Mucosa of rectum (tissue), 2 donors: ENCODE results near the gene CTTNBP2.

Experiments used
- H3K27ac ChIP-seq, 2 donors: one replicate each; pipeline ENCODE4 v1.7.0; 2013; ENCODE audit warnings: inconsistent platforms in 2 of 2, low read depth in 2 of 2, low read length in 2 of 2
- H3K27me3 ChIP-seq, 2 donors: one replicate each; pipeline ENCODE4 v1.7.0; 2013; ENCODE audit warnings: low read length in 2 of 2; ENCODE audit not compliant: control insufficient read depth in 2 of 2, insufficient read depth in 2 of 2
- H3K36me3 ChIP-seq, 2 donors: one replicate each; pipeline ENCODE4 v1.7.0; 2013; ENCODE audit warnings: low read length in 2 of 2; ENCODE audit not compliant: control insufficient read depth in 2 of 2, insufficient read depth in 2 of 2
- H3K4me1 ChIP-seq, 2 donors: one replicate each; pipeline ENCODE4 v1.7.0; 2013; ENCODE audit warnings: low read length in 2 of 2, mild to moderate bottlenecking in 1 of 2; ENCODE audit not compliant: control insufficient read depth in 2 of 2, insufficient read depth in 2 of 2
- H3K4me3 ChIP-seq, 2 donors: one replicate each; pipeline ENCODE4 v1.7.0; 2013; ENCODE audit warnings: low read length in 2 of 2
- H3K9ac ChIP-seq, 2 donors: one replicate each; pipeline ENCODE4 v1.7.0; 2013; ENCODE audit warnings: low read length in 2 of 2, low read depth in 1 of 2, mild to moderate bottlenecking in 1 of 2
- H3K9me3 ChIP-seq, 2 donors: one replicate each; pipeline ENCODE4 v1.7.0; 2013; ENCODE audit warnings: low read length in 2 of 2; ENCODE audit not compliant: control insufficient read depth in 2 of 2
- donor health status: healthy.
- donor health status: Normal muscosa, but diverticular disease.

Gene CTTNBP2

GRCh38 chr7:117775801-117776200 is 97.4 kb downstream of the CTTNBP2 start:
- Histone ChIP-seq H3K27me3 (no peaks in the 10 kb centered on the region), H3K4me1 (no peaks in the 10 kb centered on the region), H3K4me3 (no peak overlapping the region), H3K9me3 (no peaks in the 10 kb centered on the region), H3K27ac (no peak overlapping the region), H3K36me3 (no peaks in the 10 kb centered on the region), H3K9ac (no peak overlapping the region)

DNA sequence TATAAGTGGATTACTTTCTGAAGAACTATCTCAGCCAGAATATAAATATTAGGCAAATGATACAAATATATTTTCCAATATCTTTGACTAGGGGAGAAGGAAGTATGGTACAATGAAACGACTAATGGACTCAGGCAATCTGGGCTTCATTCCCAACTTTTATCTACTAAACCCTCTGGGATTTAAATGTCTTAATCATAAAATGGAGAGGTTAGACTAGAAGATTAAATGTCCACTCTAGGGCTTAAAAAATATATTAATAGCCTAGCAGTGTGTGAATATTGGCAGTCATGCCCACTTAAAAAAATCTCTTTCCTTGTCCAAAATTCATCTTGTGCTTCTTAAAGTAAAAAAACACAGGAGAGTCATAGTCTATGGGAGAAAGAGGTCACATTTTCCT is 98.3 kb downstream of the CTTNBP2 start:
- Histone ChIP-seq H3K4me3 (no peak overlapping the region), H3K9ac (no peak overlapping the region), H3K36me3 (no peaks in the 10 kb centered on the region), H3K9me3 (no peaks in the 10 kb centered on the region), H3K4me1 (no peaks in the 10 kb centered on the region), H3K27me3 (no peaks in the 10 kb centered on the region), H3K27ac (no peak overlapping the region)

DNA sequence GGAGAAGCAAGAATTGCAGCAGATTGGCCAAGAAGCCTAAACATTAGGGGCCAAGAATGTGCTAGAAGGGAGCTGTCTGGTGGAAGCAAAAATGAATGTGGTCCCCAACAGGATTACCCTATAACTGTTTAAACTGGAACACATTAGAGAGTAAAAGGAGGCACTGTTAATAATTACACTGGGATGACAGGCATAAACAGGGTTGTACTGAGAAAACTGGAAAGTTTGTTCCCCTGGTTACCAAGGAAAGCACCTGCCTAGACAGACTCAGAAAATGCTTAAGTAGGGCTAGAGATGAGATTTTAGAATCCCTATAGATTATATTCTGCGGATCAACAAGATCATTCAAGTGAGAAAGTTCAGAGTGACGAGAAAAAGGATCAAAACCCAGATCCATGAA is 100.8 kb downstream of the CTTNBP2 start:
- no peaks in the 10 kb centered on the region for H3K9me3 ChIP-seq
- no peak overlapping the region for H3K9ac ChIP-seq
- no peak overlapping the region for H3K4me3 ChIP-seq
- no peaks in the 10 kb centered on the region for H3K4me1 ChIP-seq
- no peaks in the 10 kb centered on the region for H3K36me3 ChIP-seq
- no peaks in the 10 kb centered on the region for H3K27me3 ChIP-seq
- H3K27ac ChIP-seq: no peak overlapping the region

DNA sequence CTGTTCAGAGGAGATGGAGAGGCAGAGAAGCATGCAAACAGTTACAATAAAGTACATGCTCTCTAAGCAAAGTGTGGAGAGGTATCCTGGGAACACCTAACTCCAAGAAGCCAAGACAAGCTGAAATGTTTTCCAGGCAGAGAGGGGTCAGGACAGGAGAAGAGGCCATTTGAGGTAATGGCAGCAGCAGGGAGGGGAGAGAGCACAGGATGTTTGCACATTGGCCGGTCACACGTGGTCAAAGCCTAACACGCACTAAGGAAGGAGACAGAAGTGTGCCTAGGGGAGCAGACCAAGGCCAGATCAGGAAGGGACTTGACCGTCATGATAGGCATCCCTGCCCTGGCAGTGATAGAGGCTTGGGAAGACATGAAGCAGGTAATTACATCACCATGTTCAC is 101.5 kb downstream of the CTTNBP2 start:
- no peak overlapping the region for H3K4me3 ChIP-seq
- H3K4me1 ChIP-seq: no peaks in the 10 kb centered on the region
- no peaks in the 10 kb centered on the region for H3K27me3 ChIP-seq
- H3K27ac ChIP-seq: no peak overlapping the region
- no peaks in the 10 kb centered on the region for H3K9me3 ChIP-seq
- no peaks in the 10 kb centered on the region for H3K36me3 ChIP-seq
- H3K9ac ChIP-seq: no peak overlapping the region

DNA sequence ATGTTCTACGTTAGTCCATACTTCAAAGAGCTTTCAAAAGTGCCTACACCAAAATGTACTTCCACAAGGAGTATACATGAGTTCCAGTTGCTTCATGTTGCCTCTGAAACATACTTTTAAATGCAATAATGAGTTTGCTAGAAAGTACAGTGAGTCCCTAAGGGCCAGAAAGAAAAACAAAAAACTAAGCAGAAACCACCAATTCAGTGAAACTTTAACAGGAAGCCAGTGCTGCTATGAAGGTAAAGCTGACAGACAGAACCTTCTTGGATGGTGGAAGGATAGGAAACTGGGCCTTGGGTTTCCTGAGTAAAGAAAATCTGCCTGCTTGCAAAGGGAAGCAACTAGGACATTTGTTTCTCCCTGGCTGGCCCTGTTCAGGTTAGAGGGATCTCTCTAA is 104.2 kb downstream of the CTTNBP2 start:
- Histone ChIP-seq H3K4me1 (no peaks in the 10 kb centered on the region), H3K4me3 (no peak overlapping the region), H3K9ac (no peak overlapping the region), H3K27ac (no peak overlapping the region), H3K36me3 (no peaks in the 10 kb centered on the region), H3K9me3 (no peaks in the 10 kb centered on the region), H3K27me3 (no peaks in the 10 kb centered on the region)

- Histone ChIP-seq H3K27me3 (no peaks in the 10 kb centered on the region), H3K9me3 (no peaks in the 10 kb centered on the region), H3K27ac (no peak overlapping the region), H3K4me1 (no peaks in the 10 kb centered on the region), H3K9ac (no peak overlapping the region), H3K4me3 (no peak overlapping the region), H3K36me3 (no peaks in the 10 kb centered on the region)
Measured at GRCh38 chr7:117767951-117768350, 105.3 kb downstream of the CTTNBP2 start.

DNA sequence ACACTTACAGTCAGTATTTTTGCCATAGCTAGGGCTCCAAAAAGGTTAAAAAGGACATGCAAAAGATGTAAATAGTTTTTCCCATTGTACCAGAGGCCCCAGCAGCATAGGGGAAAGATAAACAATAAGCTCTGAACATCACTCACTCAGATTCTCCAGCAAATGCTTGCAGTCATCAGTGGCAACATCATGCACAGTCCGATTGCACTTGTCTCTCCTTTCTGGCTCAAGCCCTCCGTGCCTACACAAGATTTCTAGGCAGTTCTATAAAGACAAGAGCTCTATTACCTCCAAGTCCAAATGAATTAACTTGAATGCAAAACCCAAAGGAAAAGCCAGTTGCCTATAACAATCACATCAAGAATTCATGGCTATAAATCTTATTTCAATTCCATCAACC is 106.3 kb downstream of the CTTNBP2 start:
- Histone ChIP-seq H3K9me3 (no peaks in the 10 kb centered on the region), H3K36me3 (no peaks in the 10 kb centered on the region), H3K9ac (no peak overlapping the region), H3K27me3 (no peaks in the 10 kb centered on the region), H3K27ac (no peak overlapping the region), H3K4me1 (no peaks in the 10 kb centered on the region), H3K4me3 (no peak overlapping the region)

DNA sequence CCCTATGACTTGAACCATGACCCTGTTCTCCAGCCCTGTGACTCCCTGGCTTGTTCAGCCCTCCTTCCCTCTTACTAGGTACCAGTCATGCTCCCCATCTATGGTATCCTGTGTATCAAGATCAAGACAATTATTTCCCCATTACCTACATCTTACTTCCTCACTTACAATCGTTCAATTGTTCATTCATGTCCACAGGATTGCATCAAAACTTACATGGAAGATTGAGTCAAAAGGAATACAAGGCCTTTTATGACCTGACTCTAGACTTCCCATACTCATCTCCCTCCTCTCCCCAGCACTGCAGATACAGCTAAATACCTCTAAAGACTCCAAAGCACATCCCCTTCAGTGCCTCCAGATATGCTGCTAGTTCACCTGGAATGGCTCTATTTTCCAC is 109.2 kb downstream of the CTTNBP2 start:
- H3K4me1 ChIP-seq: no peaks in the 10 kb centered on the region
- peaks cover 0 to 4% of the 10 kb centered on the region in 2 donors for H3K36me3 ChIP-seq
- no peak overlapping the region for H3K27ac ChIP-seq
- H3K9ac ChIP-seq: no peak overlapping the region
- H3K27me3 ChIP-seq: no peaks in the 10 kb centered on the region
- H3K9me3 ChIP-seq: no peaks in the 10 kb centered on the region
- H3K4me3 ChIP-seq: no peak overlapping the region

DNA sequence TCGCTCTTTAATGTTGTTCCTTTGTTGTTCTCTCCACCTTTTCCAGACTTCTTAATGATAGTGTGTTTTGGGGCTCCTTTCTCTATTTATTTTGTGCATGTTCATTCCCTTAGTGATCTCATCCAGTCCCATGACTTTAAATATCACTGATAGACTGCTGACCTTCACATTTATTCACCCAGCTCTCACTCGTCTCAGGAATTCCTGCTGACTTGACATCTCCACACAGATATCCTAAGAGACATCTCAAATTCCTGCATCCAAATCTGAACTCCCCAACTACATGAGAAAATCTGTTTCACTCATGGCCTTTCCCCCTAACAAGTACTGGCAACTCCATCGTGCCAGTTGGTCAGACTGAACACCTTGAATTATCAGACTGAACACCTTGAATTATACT is 111.2 kb downstream of the CTTNBP2 start:
- no peaks in the 10 kb centered on the region for H3K9me3 ChIP-seq
- no peak overlapping the region for H3K27ac ChIP-seq
- no peaks in the 10 kb centered on the region for H3K4me1 ChIP-seq
- H3K36me3 ChIP-seq: peaks cover 0 to 4% of the 10 kb centered on the region in 2 donors
- no peak overlapping the region for H3K4me3 ChIP-seq
- H3K9ac ChIP-seq: no peak overlapping the region
- H3K27me3 ChIP-seq: no peaks in the 10 kb centered on the region

DNA sequence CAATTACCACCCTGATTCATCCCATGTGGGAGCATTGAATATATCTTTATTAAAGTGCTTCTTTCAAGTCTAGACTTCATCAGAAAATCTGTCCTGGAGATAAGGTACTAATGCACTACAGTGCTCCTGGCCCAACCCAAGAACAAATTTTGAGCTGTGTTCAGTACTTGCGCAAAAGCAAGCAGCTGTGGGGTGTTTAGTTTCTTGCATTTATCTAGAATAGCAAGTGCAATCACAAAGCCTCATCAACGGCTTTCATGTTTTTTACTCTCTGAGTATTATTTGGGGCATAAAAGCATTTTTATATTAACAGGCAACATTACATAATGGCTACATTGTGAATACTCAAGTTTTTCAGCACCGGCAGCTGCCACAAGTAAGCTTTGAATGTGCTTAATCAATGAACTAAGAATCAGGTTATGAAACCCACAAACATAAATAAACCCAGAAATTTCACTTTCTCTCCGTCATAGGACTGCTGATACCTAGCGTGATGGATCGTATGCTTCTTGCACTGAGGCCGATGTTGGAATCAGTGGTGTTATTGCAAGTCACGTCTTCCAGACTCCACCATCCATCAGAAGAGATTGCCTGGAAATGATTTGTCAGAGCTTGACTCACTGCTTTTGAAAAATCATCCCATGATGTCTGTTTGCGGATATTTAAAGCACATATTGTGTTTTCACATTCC is 113.1 kb downstream of the CTTNBP2 start:
- H3K27me3 ChIP-seq: no peaks in the 10 kb centered on the region
- H3K9me3 ChIP-seq: no peaks in the 10 kb centered on the region
- no peak overlapping the region for H3K27ac ChIP-seq
- no peak overlapping the region for H3K4me3 ChIP-seq
- H3K36me3 ChIP-seq: peaks cover 0 to 4% of the 10 kb centered on the region in 2 donors
- no peak overlapping the region for H3K9ac ChIP-seq
- H3K4me1 ChIP-seq: no peaks in the 10 kb centered on the region

- peaks cover 0 to 4% of the 10 kb centered on the region in 2 donors for H3K36me3 ChIP-seq
- no peaks in the 10 kb centered on the region for H3K4me1 ChIP-seq
- no peaks in the 10 kb centered on the region for H3K27me3 ChIP-seq
- no peaks in the 10 kb centered on the region for H3K9me3 ChIP-seq
- H3K9ac ChIP-seq: no peak overlapping the region
- H3K4me3 ChIP-seq: no peak overlapping the region
- H3K27ac ChIP-seq: no peak overlapping the region
Measured at GRCh38 chr7:117757440-117757839, 115.8 kb downstream of the CTTNBP2 start.
